A673 (cell line): Measurements from ENCODE around the gene SH3TC1. TPM values are rescaled to one million over a fixed set of nuclear protein-coding genes. Genes with fewer than 3 reads are reported as not detected.

ENCODE experiments used
- BruUV-seq: library from RNA; stranded (reverse); fragments of 400-500 nt; replicated peaks from 2 replicates; lab custom pipeline; 2021; lab: Mats Ljungman, UMichigan
- CTCF ChIA-PET: fragments of 300-600 bp; sonication (Branson Sonifier 250); formaldehyde crosslinking; loops from one replicate; lab custom pipeline; 2022; ENCODE audit warnings: antibody characterized with exemption; lab: Charles Lee
- POLR2A ChIA-PET: fragments of 300-600 bp; sonication (Branson Sonifier 250); formaldehyde crosslinking; loops from one replicate; lab custom pipeline; 2022; ENCODE audit warnings: antibody characterized with exemption; ENCODE audit not compliant: low non-redundant PET; lab: Charles Lee
- DNase-seq: peaks from one replicate; pipeline ENCODE4 v3.0.0-alpha.2; 2015; ENCODE audit warnings: low spot score
- H3K27ac ChIP-seq: fragments of 200-600 bp; sonication (generic); 2 replicates; pipeline ENCODE4 v1.5.1; 2016; ENCODE audit warnings: mixed run types, low read depth, mild to moderate bottlenecking, mixed read lengths, antibody characterized with exemption, low read length; ENCODE audit not compliant: poor library complexity, severe bottlenecking
- H3K27me3 ChIP-seq: fragments of 200-600 bp; sonication (generic); replicated peaks from 2 replicates; pipeline ENCODE4 v1.6.1; 2017; ENCODE audit warnings: mixed run types, low read depth, mild to moderate bottlenecking, mixed read lengths, antibody characterized with exemption, low read length; ENCODE audit not compliant: insufficient read depth, poor library complexity
- H3K36me3 ChIP-seq: fragments of 200-600 bp; sonication (generic); 2 replicates; pipeline ENCODE4 v1.6.1; 2016; ENCODE audit warnings: mixed run types, mild to moderate bottlenecking, mixed read lengths, antibody characterized with exemption, low read length; ENCODE audit not compliant: insufficient read depth, poor library complexity, severe bottlenecking
- H3K4me1 ChIP-seq: fragments of 200-600 bp; sonication (generic); 2 replicates; pipeline ENCODE4 v1.6.1; 2017; ENCODE audit warnings: mixed run types, mild to moderate bottlenecking, mixed read lengths, antibody characterized with exemption, low read length; ENCODE audit not compliant: insufficient read depth, poor library complexity, severe bottlenecking
- H3K4me3 ChIP-seq: fragments of 200-600 bp; sonication (generic); 2 replicates; pipeline ENCODE4 v1.5.1; 2016; ENCODE audit warnings: low read depth, mixed run types, mild to moderate bottlenecking, mixed read lengths, low read length; ENCODE audit not compliant: poor library complexity, severe bottlenecking
- H3K9me3 ChIP-seq: fragments of 200-600 bp; sonication (generic); 2 replicates; pipeline ENCODE4 v1.6.1; 2016; ENCODE audit warnings: mixed run types, low read depth, mild to moderate bottlenecking, mixed read lengths, antibody characterized with exemption, low read length; ENCODE audit not compliant: poor library complexity, severe bottlenecking
- CTCF ChIP-seq: fragments of 300-800, 200-600 bp; sonication (generic); conservative IDR thresholded peaks from 2 replicates; pipeline ENCODE4 v1.5.1; 2017; ENCODE audit warnings: low read depth, mild to moderate bottlenecking, antibody characterized with exemption, low read length, moderate library complexity, mixed read lengths
- EZH2 ChIP-seq: fragments of 200-600 bp; sonication (generic); IDR thresholded peaks from 2 replicates; pipeline ENCODE4 v1.6.1; 2017; ENCODE audit warnings: borderline replicate concordance, low read depth, mild to moderate bottlenecking, mixed read lengths, antibody characterized with exemption, low read length; ENCODE audit not compliant: poor library complexity, severe bottlenecking
- intact Hi-C: fragments of 100-400 bp; cut with micrococcal nuclease; formaldehyde crosslinking; loops from one replicate; pipeline ENCODE4 v1.10.0; 2022; ENCODE audit not compliant: unreplicated experiment
- total RNA-seq: library from RNA; stranded (reverse); gene quantifications from 2 replicates; pipeline ENCODE4 v1.2.3, GENCODE V29; 2021

Gene SH3TC1
- total RNA-seq, 1 experiment from 2014 or later = 0.71 TPM

- no peak overlapping the region for H3K27ac ChIP-seq
- no peak for DNase-seq
- BruUV-seq = no TSS peak
- intact Hi-C loops = no loop called here
- no peak overlapping the region for H3K4me3 ChIP-seq
- no peaks in the 10 kb centered on the region for H3K9me3 ChIP-seq
- no peaks in the 10 kb centered on the region for H3K4me1 ChIP-seq
- ChIA-PET POLR2A (no interaction called here), CTCF (interaction anchor here (0.7 kb wide), 1 partner anchor 9 kb away, joined by 3 read pairs; no protein-coding TSS in a partner anchor)
- TF ChIP-seq EZH2 (no peak), CTCF (no peak)
- H3K27me3 ChIP-seq = no peaks in the 10 kb centered on the region
- no peaks in the 10 kb centered on the region for H3K36me3 ChIP-seq
Measured at GRCh38 chr4:8185930-8186329, 13.2 kb upstream of the SH3TC1 start.

DNA sequence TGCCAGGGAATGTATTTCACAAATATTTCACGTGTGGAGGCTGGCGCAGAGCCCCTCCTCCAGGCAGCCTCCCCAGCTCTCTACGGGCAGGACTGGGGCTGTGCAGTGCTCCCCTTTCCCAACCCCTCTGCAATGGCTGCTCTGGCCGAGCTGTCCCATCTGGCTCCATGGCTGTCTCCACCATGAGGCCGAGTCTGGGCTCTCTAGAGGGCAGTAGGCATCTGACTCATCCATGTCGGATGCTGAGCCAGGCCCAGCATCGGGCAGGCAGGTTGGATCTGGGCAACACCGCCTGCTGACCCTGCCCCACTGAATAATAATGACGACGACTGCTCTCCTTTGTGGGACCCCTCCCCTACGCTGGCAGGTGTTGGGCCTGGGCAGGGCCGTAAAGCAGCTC, 11.0 kb upstream of the SH3TC1 start:
- Histone ChIP-seq H3K4me3 (no peak overlapping the region), H3K4me1 (no peaks in the 10 kb centered on the region), H3K36me3 (no peaks in the 10 kb centered on the region), H3K27ac (no peak overlapping the region), H3K27me3 (no peaks in the 10 kb centered on the region), H3K9me3 (no peaks in the 10 kb centered on the region)
- DNase-seq = no peak
- TF ChIP-seq EZH2 = no peak
- TF ChIP-seq CTCF = no peak
- no TSS peak for BruUV-seq
- CTCF ChIA-PET = no interaction called here
- intact Hi-C loops = no loop called here
- POLR2A ChIA-PET = no interaction called here

- intact Hi-C loops = no loop called here
- no peak for TF ChIP-seq EZH2
- TF ChIP-seq CTCF = no peak
- H3K4me3 ChIP-seq = no peak overlapping the region
- ChIA-PET POLR2A (no interaction called here), CTCF (no interaction called here)
- BruUV-seq = no TSS peak
- DNase-seq = no peak
- H3K27me3 ChIP-seq = no peaks in the 10 kb centered on the region
- no peaks in the 10 kb centered on the region for H3K36me3 ChIP-seq
- H3K27ac ChIP-seq = no peak overlapping the region
- no peaks in the 10 kb centered on the region for H3K4me1 ChIP-seq
- no peaks in the 10 kb centered on the region for H3K9me3 ChIP-seq
Measured at GRCh38 chr4:8188743-8189550, 10.1 kb upstream of the SH3TC1 start.
